GM18508 (cell line): ENCODE data around the gene FXYD4.
A peak's percentile ranks its signal among the peaks of the same experiment; 100 is the strongest.

Source experiments
- ATAC-seq: cut with Tn5 transposase; IDR thresholded peaks from one replicate; pipeline ENCODE4 v1.9.1; 2021; ENCODE audit warnings: moderate number of reproducible peaks; ENCODE audit not compliant: insufficient read depth, unreplicated experiment

The FXYD4 gene

GRCh38 chr10:43342279-43343125 lies 28.9 kb upstream of the FXYD4 start:
- no peak for ATAC-seq

- ATAC-seq: no peak
Measured at GRCh38 chr10:43343126-43343525, 28.3 kb upstream of the FXYD4 start.

GRCh38 chr10:43344051-43344450 lies 27.4 kb upstream of the FXYD4 start:
- ATAC-seq: no peak

GRCh38 chr10:43347997-43348396 lies 23.4 kb upstream of the FXYD4 start:
- no peak for ATAC-seq

- ATAC-seq: peak; percentile 92
Measured at GRCh38 chr10:43348511-43349312, 22.7 kb upstream of the FXYD4 start.

- ATAC-seq: no peak
Measured at GRCh38 chr10:43350156-43350555, 21.3 kb upstream of the FXYD4 start.

GRCh38 chr10:43350686-43351085 lies 20.8 kb upstream of the FXYD4 start:
- no peak for ATAC-seq

- ATAC-seq: no peak
Measured at GRCh38 chr10:43351301-43351700, 20.1 kb upstream of the FXYD4 start.

GRCh38 chr10:43352951-43353350 lies 18.5 kb upstream of the FXYD4 start:
- ATAC-seq: no peak

GRCh38 chr10:43353495-43354329 lies 17.7 kb upstream of the FXYD4 start:
- ATAC-seq: no peak

- ATAC-seq: no peak
Measured at GRCh38 chr10:43354330-43354635, 17.2 kb upstream of the FXYD4 start.

GRCh38 chr10:43354879-43355380 lies 16.5 kb upstream of the FXYD4 start:
- ATAC-seq: no peak

- no peak for ATAC-seq
Measured at GRCh38 chr10:43355749-43356371, 15.6 kb upstream of the FXYD4 start.

- no peak for ATAC-seq
Measured at GRCh38 chr10:43360086-43360485, 11.3 kb upstream of the FXYD4 start.

GRCh38 chr10:43361547-43362190 lies 9.8 kb upstream of the FXYD4 start:
- no peak for ATAC-seq

GRCh38 chr10:43362191-43362839 lies 9.1 kb upstream of the FXYD4 start:
- ATAC-seq: peak; percentile 97

- ATAC-seq: no peak
Measured at GRCh38 chr10:43365001-43365400, 6.4 kb upstream of the FXYD4 start.

- ATAC-seq: no peak
Measured at GRCh38 chr10:43369921-43370320, 1.5 kb upstream of the FXYD4 start.

- no peak for ATAC-seq
Measured at GRCh38 chr10:43370671-43371215, 693 bp upstream of the FXYD4 start.
